Fibroblast of villous mesenchyme (primary cell): ENCODE results near the gene CLEC2L. TPM values are rescaled to one million over a fixed set of nuclear protein-coding genes. Genes with fewer than 3 reads are reported as not detected.

Source experiments
- DNase-seq: peaks from one replicate; pipeline ENCODE4 v3.0.0-alpha.2; 2010; ENCODE audit warnings: low read depth
- H3K4me3 ChIP-seq: 2 replicates; pipeline ENCODE4 v1.5.1; 2011; ENCODE audit warnings: low read depth, mild to moderate bottlenecking, low read length
- CTCF ChIP-seq: IDR thresholded peaks from 2 replicates; pipeline ENCODE4 v1.5.1; 2012; ENCODE audit warnings: low read depth, mild to moderate bottlenecking, low read length; ENCODE audit not compliant: insufficient read depth
- total RNA-seq: library from RNA; depleted of rRNA; stranded (reverse); fragments of >200 nt; gene quantifications from 2 replicates; pipeline ENCODE4 v1.2.3, GENCODE V29; 2012

CLEC2L gene
- total RNA-seq = not detected in 2 replicates

GRCh38 chr7:139523199-139523941 is at the start of gene CLEC2L:
CLEC2L (plus strand) TSS chr7:139523685; CDS start chr7:139523928, 243 bp downstream.
- no peak for DNase-seq
- no peak within 1 kb of the TSS for H3K4me3 ChIP-seq

GRCh38 chr7:139476139-139476538 is 47.3 kb upstream of the CLEC2L start:
- no peak overlapping the region for H3K4me3 ChIP-seq
- no peak for DNase-seq
- no peak for TF ChIP-seq CTCF

More at GRCh38 chr7:139523199-139523941, at the start of gene CLEC2L:
- no peak for TF ChIP-seq CTCF

- no peak for DNase-seq
- no peak overlapping the region for H3K4me3 ChIP-seq
- no peak for TF ChIP-seq CTCF
Observed at GRCh38 chr7:139476891-139477290, 46.6 kb upstream of the CLEC2L start.

DNA sequence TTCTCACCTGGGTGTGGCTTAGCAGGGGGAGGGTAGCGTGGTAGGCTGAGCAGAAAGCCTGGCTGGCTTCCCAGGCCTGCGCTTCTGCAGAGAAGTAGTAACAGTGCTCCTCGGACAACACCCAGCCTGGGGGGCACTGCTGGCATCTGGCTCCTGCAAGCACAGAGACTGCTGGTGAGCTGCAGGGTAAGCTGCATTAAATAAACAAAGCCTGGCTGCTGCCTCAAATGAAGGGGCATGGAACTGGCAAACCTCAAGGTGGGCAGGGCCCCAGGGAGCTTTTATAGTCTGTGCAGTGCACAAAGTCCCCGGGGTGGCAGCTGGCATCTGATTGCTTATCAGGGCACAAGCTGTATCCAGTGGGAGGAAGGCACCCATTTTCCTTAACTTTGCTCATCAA is 43.9 kb upstream of the CLEC2L start:
- no peak overlapping the region for H3K4me3 ChIP-seq
- no peak for DNase-seq
- no peak for TF ChIP-seq CTCF

DNA sequence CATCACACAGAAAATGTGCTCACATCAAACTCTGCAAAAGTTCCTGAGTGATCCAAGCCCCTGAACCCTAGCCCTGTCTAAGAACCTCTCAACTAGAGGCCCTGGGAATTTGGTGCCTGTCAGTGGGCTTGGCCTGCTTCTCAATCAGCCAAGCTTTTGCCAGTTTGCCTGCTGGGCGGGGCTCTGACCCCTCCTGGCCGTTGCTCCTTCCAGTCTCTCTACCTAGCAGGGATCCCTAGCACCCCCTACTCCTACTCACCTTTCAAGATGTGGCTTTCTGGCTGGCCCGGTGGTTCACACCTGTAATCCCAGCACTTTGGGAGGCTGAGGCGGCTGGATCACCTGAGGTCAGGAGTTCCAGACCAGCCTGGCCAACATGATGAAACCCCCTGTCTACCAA is 42.1 kb upstream of the CLEC2L start:
- TF ChIP-seq CTCF = no peak
- DNase-seq = no peak
- H3K4me3 ChIP-seq = no peak overlapping the region

GRCh38 chr7:139482122-139482521 is 41.4 kb upstream of the CLEC2L start:
- TF ChIP-seq CTCF = no peak
- no peak for DNase-seq
- no peak overlapping the region for H3K4me3 ChIP-seq
